Caco-2 (cell line): Measurements from ENCODE around the gene TTC33. TPM values are rescaled to one million over a fixed set of nuclear protein-coding genes. Genes with fewer than 3 reads are reported as not detected.

Experiments
- BruUV-seq: library from RNA; stranded (reverse); fragments of 400-500 nt; replicated peaks from 2 replicates; lab custom pipeline; 2021; lab: Mats Ljungman, UMichigan
- CTCF ChIA-PET: fragments of 300-600 bp; sonication (Branson Sonifier 250); formaldehyde crosslinking; loops from one replicate; lab custom pipeline; 2022; ENCODE audit warnings: antibody characterized with exemption; lab: Charles Lee
- POLR2A ChIA-PET: fragments of 300-600 bp; sonication (Branson Sonifier 250); formaldehyde crosslinking; loops from one replicate; lab custom pipeline; 2022; ENCODE audit warnings: antibody characterized with exemption; lab: Charles Lee
- DNase-seq, 2 experiments: peaks; one replicate each; pipeline versions ENCODE4 v3.0.0 to v3.0.0-alpha.2; 2020 to 2022
- H3K27me3 ChIP-seq: replicated peaks from 2 replicates; pipeline ENCODE4 v1.6.0; 2011; ENCODE audit warnings: low read length; ENCODE audit not compliant: control insufficient read depth, insufficient read depth
- H3K36me3 ChIP-seq: 2 replicates; pipeline ENCODE4 v1.5.1; 2011; ENCODE audit warnings: low read length; ENCODE audit not compliant: control insufficient read depth, insufficient read depth
- H3K4me1 ChIP-seq: fragments of 250-450 bp; sonication (Bioruptor Pico); 2 replicates; pipeline ENCODE4 v1.5.1; 2020; ENCODE audit warnings: mild to moderate bottlenecking
- H3K4me3 ChIP-seq: 2 replicates; pipeline ENCODE4 v1.5.1; 2011; ENCODE audit warnings: low read depth, mild to moderate bottlenecking, control low read depth, low read length
- H3K9me3 ChIP-seq: fragments of 250-450 bp; sonication (Bioruptor Pico); 2 replicates; pipeline ENCODE4 v1.5.1; 2020; ENCODE audit warnings: mild to moderate bottlenecking, moderate library complexity
- H3K27ac Mint-ChIP-seq: one replicate; pipeline ENCODE4 v1.8.0; 2022; ENCODE audit warnings: mixed read lengths; ENCODE audit not compliant: unreplicated experiment
- H3K27me3 Mint-ChIP-seq: one replicate; pipeline ENCODE4 v1.8.0; 2022; ENCODE audit warnings: mixed read lengths; ENCODE audit not compliant: insufficient read depth, unreplicated experiment
- H3K36me3 Mint-ChIP-seq: one replicate; pipeline ENCODE4 v1.8.0; 2022; ENCODE audit warnings: mild to moderate bottlenecking, mixed read lengths; ENCODE audit not compliant: insufficient read depth, unreplicated experiment
- H3K4me1 Mint-ChIP-seq: one replicate; pipeline ENCODE4 v1.8.0; 2022; ENCODE audit warnings: low read depth, mixed read lengths; ENCODE audit not compliant: unreplicated experiment
- H3K4me3 Mint-ChIP-seq: one replicate; pipeline ENCODE4 v1.8.0; 2022; ENCODE audit warnings: mild to moderate bottlenecking, moderate library complexity, mixed read lengths; ENCODE audit not compliant: unreplicated experiment
- H3K9me3 Mint-ChIP-seq: one replicate; pipeline ENCODE4 v1.8.0; 2022; ENCODE audit warnings: mixed read lengths; ENCODE audit not compliant: unreplicated experiment
- intact Hi-C: fragments of 100-400 bp; cut with micrococcal nuclease; formaldehyde crosslinking; loops from one replicate; pipeline ENCODE4 v1.10.0; 2022; ENCODE audit not compliant: unreplicated experiment
- total RNA-seq: library from RNA; stranded (reverse); gene quantifications from 2 replicates; pipeline ENCODE4 v1.2.3, GENCODE V29; 2022
- TF ChIP-seq, protein P1 (sequence below), 2 experiments: fragments of 200-600 bp in 1 of 2; IDR thresholded peaks; 1 replicate in 1 of 2; 2 replicates in 1 of 2; pipeline versions ENCODE4 v1.5.1 to v1.8.0; 2011 to 2022; ENCODE audit warnings: antibody characterized with exemption in 1 of 2, control low read depth in 1 of 2, inconsistent platforms in 1 of 2, low read depth in 1 of 2, low read length in 1 of 2, mild to moderate bottlenecking in 1 of 2, moderate library complexity in 1 of 2; ENCODE audit not compliant: insufficient read depth in 1 of 2, severe bottlenecking in 1 of 2, unreplicated experiment in 1 of 2

Gene TTC33
- total RNA-seq, 1 experiment from 2014 or later: 8.6 TPM

DNA sequence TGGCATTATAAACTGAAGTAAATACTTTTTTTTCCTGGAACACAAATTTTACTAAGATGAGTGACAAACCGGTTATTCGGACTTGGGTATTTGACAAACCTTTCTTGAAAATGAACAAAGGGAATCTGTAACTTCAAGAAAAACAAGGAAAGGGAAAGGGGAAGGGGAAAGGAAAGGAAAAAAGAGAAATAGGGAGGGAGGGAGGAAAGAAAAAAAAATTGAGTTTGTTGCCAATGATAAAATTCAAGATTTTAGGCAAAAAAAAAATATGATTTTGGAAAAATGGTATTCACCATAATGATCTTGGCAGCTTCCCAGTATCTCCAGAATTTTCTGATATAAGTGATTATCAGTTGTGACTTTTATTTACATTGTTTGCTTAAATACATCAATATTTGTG is 1.6 kb upstream of the TTC33 start:
- DNase-seq: no peak
- ChIA-PET CTCF (no interaction called here), POLR2A (no interaction called here)
- Histone ChIP-seq H3K27me3 (no peaks in the 10 kb centered on the region), H3K36me3 (no peaks in the 10 kb centered on the region), H3K4me1 (peaks cover 8% of the 10 kb centered on the region; the same call in 1 of the 2 replicates), H3K9me3 (no peaks in the 10 kb centered on the region), H3K4me3 (no peak overlapping the region)
- Mint-ChIP-seq H3K27me3 (no peaks in the 10 kb centered on the region), H3K27ac (no peak overlapping the region), H3K4me1 (no peaks in the 10 kb centered on the region), H3K4me3 (no peak overlapping the region), H3K9me3 (no peaks in the 10 kb centered on the region), H3K36me3 (peaks cover 9% of the 10 kb centered on the region)
- BruUV-seq: no TSS peak
- intact Hi-C loops: loop anchor here (2.0 kb wide), 1 partner anchor 17 kb away; no protein-coding TSS in a partner anchor
- TF ChIP-seq, protein P1, sequence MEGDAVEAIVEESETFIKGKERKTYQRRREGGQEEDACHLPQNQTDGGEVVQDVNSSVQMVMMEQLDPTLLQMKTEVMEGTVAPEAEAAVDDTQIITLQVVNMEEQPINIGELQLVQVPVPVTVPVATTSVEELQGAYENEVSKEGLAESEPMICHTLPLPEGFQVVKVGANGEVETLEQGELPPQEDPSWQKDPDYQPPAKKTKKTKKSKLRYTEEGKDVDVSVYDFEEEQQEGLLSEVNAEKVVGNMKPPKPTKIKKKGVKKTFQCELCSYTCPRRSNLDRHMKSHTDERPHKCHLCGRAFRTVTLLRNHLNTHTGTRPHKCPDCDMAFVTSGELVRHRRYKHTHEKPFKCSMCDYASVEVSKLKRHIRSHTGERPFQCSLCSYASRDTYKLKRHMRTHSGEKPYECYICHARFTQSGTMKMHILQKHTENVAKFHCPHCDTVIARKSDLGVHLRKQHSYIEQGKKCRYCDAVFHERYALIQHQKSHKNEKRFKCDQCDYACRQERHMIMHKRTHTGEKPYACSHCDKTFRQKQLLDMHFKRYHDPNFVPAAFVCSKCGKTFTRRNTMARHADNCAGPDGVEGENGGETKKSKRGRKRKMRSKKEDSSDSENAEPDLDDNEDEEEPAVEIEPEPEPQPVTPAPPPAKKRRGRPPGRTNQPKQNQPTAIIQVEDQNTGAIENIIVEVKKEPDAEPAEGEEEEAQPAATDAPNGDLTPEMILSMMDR (IDR thresholded peaks at IDR 0.05; ENCODE audit: insufficient read depth in 1 of 2, low read depth in 1 of 2, low read length in 1 of 2, severe bottlenecking in 1 of 2, unreplicated experiment in 1 of 2): no peak

- intact Hi-C loops: loop anchor here (1.0 to 2.0 kb wide), 4 partner anchors 30 to 124 kb away; partner anchors contain the start of genes PRKAA1 and RPL37
- H3K27ac Mint-ChIP-seq: no peak overlapping the region
- POLR2A ChIA-PET: interaction anchor here (0.8 kb wide), 1 partner anchor 44 kb away, joined by 3 read pairs; the partner anchor contains the start of gene PRKAA1
- H3K4me3 Mint-ChIP-seq: no peak overlapping the region
- H3K9me3 Mint-ChIP-seq: no peaks in the 10 kb centered on the region
- CTCF ChIA-PET: interaction anchor here (0.7 to 1.3 kb wide), 2 partner anchors 30 to 44 kb away, joined by 3 to 4 read pairs; partner anchors contain the start of gene PRKAA1
- no peaks in the 10 kb centered on the region for H3K36me3 Mint-ChIP-seq
- no peaks in the 10 kb centered on the region for H3K27me3 Mint-ChIP-seq
- Histone ChIP-seq H3K4me1 (peaks cover 8% of the 10 kb centered on the region; the same call in 1 of the 2 replicates), H3K27me3 (no peaks in the 10 kb centered on the region), H3K4me3 (peak overlapping the region; percentile 56), H3K36me3 (no peaks in the 10 kb centered on the region), H3K9me3 (no peaks in the 10 kb centered on the region)
- DNase-seq: peak; percentile 69 to 77
- TF ChIP-seq, protein P1 (IDR thresholded peaks at IDR 0.05; ENCODE audit: insufficient read depth in 1 of 2, low read depth in 1 of 2, low read length in 1 of 2, severe bottlenecking in 1 of 2, unreplicated experiment in 1 of 2): peak; percentile 56 to 81
- no peaks in the 10 kb centered on the region for H3K4me1 Mint-ChIP-seq
- no TSS peak for BruUV-seq
These were observed 711 bp downstream of the TTC33 start for GRCh38 chr5:40755093-40755406.

GRCh38 chr5:40754381-40755092 is 1.2 kb downstream of the TTC33 start:
- H3K27me3 Mint-ChIP-seq: no peaks in the 10 kb centered on the region
- TF ChIP-seq, protein P1 (IDR thresholded peaks at IDR 0.05; ENCODE audit: insufficient read depth in 1 of 2, low read depth in 1 of 2, low read length in 1 of 2, severe bottlenecking in 1 of 2, unreplicated experiment in 1 of 2): no peak
- Histone ChIP-seq H3K36me3 (no peaks in the 10 kb centered on the region), H3K4me1 (peaks cover 8% of the 10 kb centered on the region; the same call in 1 of the 2 replicates), H3K4me3 (peak overlapping the region; percentile 56), H3K9me3 (no peaks in the 10 kb centered on the region), H3K27me3 (no peaks in the 10 kb centered on the region)
- intact Hi-C loops: loop anchor here (1.0 to 2.0 kb wide), 4 partner anchors 30 to 125 kb away; partner anchors contain the start of genes PRKAA1 and RPL37
- H3K4me3 Mint-ChIP-seq: no peak overlapping the region
- no peaks in the 10 kb centered on the region for H3K9me3 Mint-ChIP-seq
- no peaks in the 10 kb centered on the region for H3K4me1 Mint-ChIP-seq
- DNase-seq: no peak
- ChIA-PET POLR2A (interaction anchor here (0.8 kb wide), 1 partner anchor 44 kb away, joined by 3 read pairs; the partner anchor contains the start of gene PRKAA1), CTCF (interaction anchor here (0.7 kb wide), 1 partner anchor 30 kb away, joined by 3 read pairs; no protein-coding TSS in a partner anchor)
- no TSS peak for BruUV-seq
- H3K36me3 Mint-ChIP-seq: no peaks in the 10 kb centered on the region
- no peak overlapping the region for H3K27ac Mint-ChIP-seq
